Measurements from ENCODE around the gene PKN3.
"Not testable (repeated sequence)": the region's sequence is repeated elsewhere in the genome, so short reads cannot be mapped to it uniquely, and the experiment has no call there.

PKN3 gene

GRCh38 chr9:128693738-128694137 is 8.6 kb upstream of the PKN3 start:
- not testable (repeated sequence) for DNase-seq (ENCODE audit: low read depth in 3 of 3)

- no peak for DNase-seq (ENCODE audit: low read depth in 3 of 3)
Observed at GRCh38 chr9:128694344-128694743, 8.0 kb upstream of the PKN3 start.

- no peak for DNase-seq (ENCODE audit: low read depth in 3 of 3)
Observed at GRCh38 chr9:128696923-128697707, 5.2 kb upstream of the PKN3 start.

- not testable (repeated sequence) for DNase-seq (ENCODE audit: low read depth in 3 of 3)
Observed at GRCh38 chr9:128699096-128699795, 3.1 kb upstream of the PKN3 start.

GRCh38 chr9:128701227-128701854 is 962 bp upstream of the PKN3 start:
- no peak for DNase-seq (ENCODE audit: low read depth in 3 of 3)

GRCh38 chr9:128702949-128703615 is 779 bp downstream of the PKN3 start:
- no peak for DNase-seq (ENCODE audit: low read depth in 3 of 3)

GRCh38 chr9:128703616-128704355 is 1.5 kb downstream of the PKN3 start:
- DNase-seq (ENCODE audit: low read depth in 3 of 3): no peak

GRCh38 chr9:128704356-128704670 is 2.0 kb downstream of the PKN3 start:
- no peak for DNase-seq (ENCODE audit: low read depth in 3 of 3)

- no peak for DNase-seq (ENCODE audit: low read depth in 3 of 3)
Observed at GRCh38 chr9:128705051-128705965, 3.0 kb downstream of the PKN3 start.

GRCh38 chr9:128706045-128706444 is 3.7 kb downstream of the PKN3 start:
- no peak for DNase-seq (ENCODE audit: low read depth in 3 of 3)

GRCh38 chr9:128706671-128707381 is 4.5 kb downstream of the PKN3 start:
- no peak for DNase-seq (ENCODE audit: low read depth in 3 of 3)

GRCh38 chr9:128707446-128707845 is 5.1 kb downstream of the PKN3 start:
- no peak for DNase-seq (ENCODE audit: low read depth in 3 of 3)

GRCh38 chr9:128712451-128713410 is 10.4 kb downstream of the PKN3 start:
- no peak for DNase-seq (ENCODE audit: low read depth in 3 of 3)

GRCh38 chr9:128713411-128713780 is 11.1 kb downstream of the PKN3 start:
- DNase-seq (ENCODE audit: low read depth in 3 of 3): no peak

GRCh38 chr9:128713941-128714573 is 11.8 kb downstream of the PKN3 start:
- no peak for DNase-seq (ENCODE audit: low read depth in 3 of 3)

GRCh38 chr9:128714586-128715435 is 12.5 kb downstream of the PKN3 start:
- no peak for DNase-seq (ENCODE audit: low read depth in 3 of 3)

GRCh38 chr9:128715436-128715750 is 13.1 kb downstream of the PKN3 start:
- no peak for DNase-seq (ENCODE audit: low read depth in 3 of 3)
